Neural cell (in vitro differentiated cells): ENCODE results near the gene RYR1. TPM values are rescaled to one million over a fixed set of nuclear protein-coding genes. Genes with fewer than 3 reads are reported as not detected.

ENCODE experiments used
- H2AFZ ChIP-seq: fragments of 200-600, 300-800 bp; sonication (generic), shearing (Covaris generic); 2 replicates; pipeline ENCODE4 v1.6.0; 2014; ENCODE audit warnings: low read depth, mild to moderate bottlenecking, antibody characterized with exemption, low read length, moderate library complexity
- H3F3A ChIP-seq: fragments of 200-600 bp; shearing (Covaris generic); 2 replicates; pipeline ENCODE4 v1.6.1; 2016; ENCODE audit warnings: mild to moderate bottlenecking, moderate library complexity, mixed read lengths, antibody characterized with exemption, low read length; ENCODE audit not compliant: insufficient read depth, poor library complexity, severe bottlenecking
- H3K27ac ChIP-seq: fragments of 200-600, 300-800 bp; sonication (generic), shearing (Covaris generic); 2 replicates; pipeline ENCODE4 v1.5.1; 2014; ENCODE audit warnings: mild to moderate bottlenecking, low read length, moderate library complexity
- H3K27me3 ChIP-seq: fragments of 300-800, 200-600 bp; sonication (generic), shearing (Covaris generic); 2 replicates; pipeline ENCODE4 v1.6.0; 2014; ENCODE audit warnings: mild to moderate bottlenecking, low read depth, low read length, moderate library complexity; ENCODE audit not compliant: insufficient read depth
- H3K36me3 ChIP-seq: fragments of 300-800, 200-600 bp; sonication (generic), shearing (Covaris generic); 2 replicates; pipeline ENCODE4 v1.5.1; 2014; ENCODE audit warnings: mild to moderate bottlenecking, antibody characterized with exemption, low read length, moderate library complexity; ENCODE audit not compliant: insufficient read depth
- H3K4me2 ChIP-seq: fragments of 300-800, 200-600 bp; sonication (generic), shearing (Covaris generic); 2 replicates; pipeline ENCODE4 v1.6.0; 2014; ENCODE audit warnings: mild to moderate bottlenecking, low read length
- H3K4me3 ChIP-seq: fragments of 300-800, 200-600 bp; sonication (generic), shearing (Covaris generic); 2 replicates; pipeline ENCODE4 v1.5.1; 2014; ENCODE audit warnings: mild to moderate bottlenecking, low read length, moderate library complexity
- H3K79me2 ChIP-seq: fragments of 200-600 bp; shearing (Covaris generic); replicated peaks from 2 replicates; pipeline ENCODE4 v1.6.0; 2014; ENCODE audit warnings: mild to moderate bottlenecking, low read length, moderate library complexity; ENCODE audit not compliant: insufficient read depth
- H3K9ac ChIP-seq: fragments of 300-800, 200-600 bp; sonication (generic), shearing (Covaris generic); 2 replicates; pipeline ENCODE4 v1.6.1; 2016; ENCODE audit warnings: mild to moderate bottlenecking, low read length, mixed read lengths
- H3K9me2 ChIP-seq: fragments of 200-600 bp; shearing (Covaris generic); 2 replicates; pipeline ENCODE4 v1.6.1; 2016; ENCODE audit warnings: mild to moderate bottlenecking, low read length, mixed read lengths; ENCODE audit not compliant: insufficient read depth
- H3K9me3 ChIP-seq: fragments of 200-600, 300-800 bp; sonication (generic), shearing (Covaris generic); 2 replicates; pipeline ENCODE4 v1.6.1; 2016; ENCODE audit warnings: mild to moderate bottlenecking, mixed run types, low read length, moderate library complexity, mixed read lengths
- H4K20me1 ChIP-seq: fragments of 200-600 bp; shearing (Covaris generic); 2 replicates; pipeline ENCODE4 v1.6.1; 2016; ENCODE audit warnings: mild to moderate bottlenecking, mixed run types; ENCODE audit not compliant: insufficient read depth
- EP300 ChIP-seq: fragments of 450-650 bp; conservative IDR thresholded peaks from 2 replicates; pipeline ENCODE4 v1.6.1; 2014; ENCODE audit warnings: antibody characterized with exemption, mild to moderate bottlenecking, moderate library complexity; ENCODE audit not compliant: poor library complexity, severe bottlenecking
- TAF1 ChIP-seq: IDR thresholded peaks from 2 replicates; pipeline ENCODE4 v1.6.1; 2012; ENCODE audit warnings: low read depth
- polyA plus RNA-seq: library from polyadenylated mRNA; depleted of rRNA; stranded (reverse); fragments of >200 nt; gene quantifications from 2 replicates; pipeline ENCODE4 v1.2.3, GENCODE V29; 2014

RYR1 gene
- polyA plus RNA-seq, 1 donor from 2014 or later: 0.69 TPM

- no peak overlapping the region for H3K9ac ChIP-seq
- H3K9me2 ChIP-seq: no peaks in the 10 kb centered on the region
- no peaks in the 10 kb centered on the region for H3K9me3 ChIP-seq
- no peaks in the 10 kb centered on the region for H3F3A ChIP-seq
- H3K36me3 ChIP-seq: no peaks in the 10 kb centered on the region
- H4K20me1 ChIP-seq: no peaks in the 10 kb centered on the region
- H3K27me3 ChIP-seq: no peaks in the 10 kb centered on the region
- H3K27ac ChIP-seq: no peak overlapping the region
- no peaks in the 10 kb centered on the region for H3K79me2 ChIP-seq
- no peak overlapping the region for H2AFZ ChIP-seq
- no peak overlapping the region for H3K4me3 ChIP-seq
- H3K4me2 ChIP-seq: no peak overlapping the region
- TF ChIP-seq TAF1 (no peak), EP300 (no peak)
Observed at GRCh38 chr19:38635483-38636399, 202.2 kb downstream of the RYR1 start.

Other genes starting within 250 kb of the RYR1 start
- gene DPF1, start 209.5 kb upstream of the RYR1 start, polyA plus RNA-seq: 118 and 132 TPM in 2 replicates
- gene PPP1R14A, start 177.3 kb upstream of the RYR1 start, polyA plus RNA-seq: not detected in 2 replicates
- 236 and 378 TPM in 2 replicates for gene SPINT2, start 169.1 kb upstream of the RYR1 start, polyA plus RNA-seq
- gene C19orf33, start 129.4 kb upstream of the RYR1 start, polyA plus RNA-seq: not detected in 2 replicates
- gene YIF1B, start 117.7 kb upstream of the RYR1 start, polyA plus RNA-seq: 84.0 and 105 TPM in 2 replicates
- gene KCNK6, start 113.8 kb upstream of the RYR1 start, polyA plus RNA-seq: not detected in 2 replicates
- gene CATSPERG, start 97.9 kb upstream of the RYR1 start, polyA plus RNA-seq: 16.0 and 17.1 TPM in 2 replicates
- gene PSMD8, start 59.1 kb upstream of the RYR1 start, polyA plus RNA-seq: 334 and 380 TPM in 2 replicates
- 0.21 and 0.28 TPM in 2 replicates for gene GGN, start 45.7 kb upstream of the RYR1 start, polyA plus RNA-seq
- 4.9 and 13.7 TPM in 2 replicates for gene SPRED3, start 45.0 kb upstream of the RYR1 start, polyA plus RNA-seq
- 57.0 and 79.3 TPM in 2 replicates for gene FAM98C, start 30.6 kb upstream of the RYR1 start, polyA plus RNA-seq
- not detected in 2 replicates for gene RASGRP4, start 7.5 kb upstream of the RYR1 start, polyA plus RNA-seq
- 1.0 and 1.2 TPM in 2 replicates for gene MAP4K1, start 184.3 kb downstream of the RYR1 start, polyA plus RNA-seq
- 419 and 462 TPM in 2 replicates for gene EIF3K, start 185.5 kb downstream of the RYR1 start, polyA plus RNA-seq
- 54.0 and 54.1 TPM in 2 replicates for gene ACTN4, start 214.0 kb downstream of the RYR1 start, polyA plus RNA-seq